CD14-positive monocyte (primary cell): Measurements from ENCODE around the gene PMFBP1. TPM values are rescaled to one million over a fixed set of nuclear protein-coding genes. Genes with fewer than 3 reads are reported as not detected.

Experiments
- DNase-seq, 3 donors: peaks; one replicate each; pipeline ENCODE4 v3.0.0-alpha.2; 2011 to 2022
- H2AFZ ChIP-seq: 2 replicates; pipeline ENCODE4 v1.6.0; 2012; ENCODE audit warnings: mild to moderate bottlenecking, low read depth, low read length, inconsistent platforms; ENCODE audit not compliant: insufficient read depth, poor library complexity, severe bottlenecking
- H3K27ac ChIP-seq, 2 donors: 1 replicate in 1 of 2; 2 replicates in 1 of 2; pipeline ENCODE4 v1.5.1; 2012 to 2013; ENCODE audit warnings: low read length in 2 of 2, control low read depth in 1 of 2, inconsistent platforms in 1 of 2, low read depth in 1 of 2, mild to moderate bottlenecking in 1 of 2
- H3K27me3 ChIP-seq, 2 donors: one replicate each; pipeline versions ENCODE4 v1.6.0 to v1.6.1; 2011 to 2013; ENCODE audit warnings: low read length in 2 of 2; ENCODE audit not compliant: control insufficient read depth in 2 of 2, insufficient read depth in 2 of 2
- H3K36me3 ChIP-seq, 2 donors: replicated peaks in 1 of 2; 1 replicate in 1 of 2; 2 replicates in 1 of 2; pipeline versions ENCODE4 v1.5.1 to v1.6.1; 2012 to 2013; ENCODE audit warnings: low read length in 2 of 2, control low read depth in 1 of 2, inconsistent platforms in 1 of 2, mild to moderate bottlenecking in 1 of 2; ENCODE audit not compliant: insufficient read depth in 2 of 2, control insufficient read depth in 1 of 2
- H3K4me1 ChIP-seq, 2 donors: 1 replicate in 1 of 2; 2 replicates in 1 of 2; pipeline versions ENCODE4 v1.5.1 to v1.6.1; 2012 to 2013; ENCODE audit warnings: low read length in 2 of 2, control low read depth in 1 of 2, inconsistent platforms in 1 of 2, mild to moderate bottlenecking in 1 of 2, moderate library complexity in 1 of 2; ENCODE audit not compliant: insufficient read depth in 2 of 2, control insufficient read depth in 1 of 2
- H3K4me2 ChIP-seq: replicated peaks from 2 replicates; pipeline ENCODE3; 2012; ENCODE audit warnings: low read length, moderate library complexity, mild to moderate bottlenecking; ENCODE audit not compliant: poor library complexity, severe bottlenecking; ENCODE audit errors: extremely low read depth
- H3K4me3 ChIP-seq, 3 experiments: fragments of 200-600 bp in 1 of 3; sonication (generic) in 1 of 3; replicated peaks in 1 of 3; 1 replicate in 2 of 3; 2 replicates in 1 of 3; pipeline ENCODE4 v1.5.1; 2011 to 2013; ENCODE audit warnings: low read length in 3 of 3, mild to moderate bottlenecking in 3 of 3, control low read depth in 2 of 3, low read depth in 2 of 3, inconsistent platforms in 1 of 3, moderate library complexity in 1 of 3
- H3K79me2 ChIP-seq: 2 replicates; pipeline ENCODE4 v1.6.0; 2012; ENCODE audit warnings: mild to moderate bottlenecking, control low read depth, inconsistent platforms, low read length, moderate library complexity; ENCODE audit not compliant: insufficient read depth
- H3K9ac ChIP-seq: 2 replicates; pipeline ENCODE4 v1.6.0; 2017; ENCODE audit warnings: low read length, mild to moderate bottlenecking; ENCODE audit not compliant: insufficient read depth, poor library complexity, severe bottlenecking
- H3K9me3 ChIP-seq, 2 donors: replicated peaks in 1 of 2; 1 replicate in 1 of 2; 2 replicates in 1 of 2; pipeline versions ENCODE4 v1.5.1 to v1.6.1; 2012 to 2013; ENCODE audit warnings: low read length in 2 of 2, control low read depth in 1 of 2; ENCODE audit not compliant: control insufficient read depth in 1 of 2, insufficient read depth in 1 of 2
- H4K20me1 ChIP-seq: 2 replicates; pipeline ENCODE4 v1.6.0; 2012; ENCODE audit warnings: mild to moderate bottlenecking, low read length, control low read depth, moderate library complexity; ENCODE audit not compliant: insufficient read depth
- H3K27ac Mint-ChIP-seq, 7 donors: one replicate each; pipeline ENCODE4 v1.8.0; 2020; ENCODE audit warnings: mild to moderate bottlenecking in 7 of 7, mixed read lengths in 7 of 7, moderate library complexity in 6 of 7, inconsistent platforms in 2 of 7
- H3K27me3 Mint-ChIP-seq, 3 donors: one replicate each; pipeline ENCODE4 v1.8.0; 2021 to 2022; ENCODE audit warnings: low read depth in 3 of 3, mild to moderate bottlenecking in 3 of 3, mixed read lengths in 3 of 3, moderate library complexity in 3 of 3, inconsistent platforms in 1 of 3
- H3K36me3 Mint-ChIP-seq, 2 donors: one replicate each; pipeline ENCODE4 v1.8.0; 2020; ENCODE audit warnings: mixed read lengths in 2 of 2, inconsistent platforms in 1 of 2, mild to moderate bottlenecking in 1 of 2
- H3K4me1 Mint-ChIP-seq: one replicate; pipeline ENCODE4 v1.8.0; 2020; ENCODE audit warnings: mild to moderate bottlenecking, mixed read lengths
- H3K4me3 Mint-ChIP-seq, 2 donors: one replicate each; pipeline ENCODE4 v1.8.0; 2020; ENCODE audit warnings: mild to moderate bottlenecking in 2 of 2, mixed read lengths in 2 of 2, moderate library complexity in 1 of 2
- H3K9me3 Mint-ChIP-seq, 7 donors: one replicate each; pipeline ENCODE4 v1.8.0; 2020 to 2022; ENCODE audit warnings: mixed read lengths in 7 of 7, mild to moderate bottlenecking in 6 of 7, moderate library complexity in 6 of 7, inconsistent platforms in 2 of 7
- WGBS: methylation state at CpG from one replicate; pipeline ENCODE4 v1.1.5; 2013; ENCODE audit warnings: missing lambda C conversion rate; ENCODE audit not compliant: insufficient coverage; 5-methylcytosine and 5-hydroxymethylcytosine counted together
- intact Hi-C, 2 donors: fragments of 100-400 bp; cut with micrococcal nuclease; formaldehyde crosslinking; loops; one replicate each; pipeline versions ENCODE4 v1.15.0 to v1.15.1; 2023
- polyA plus RNA-seq, 3 donors: library from polyadenylated mRNA; depleted of rRNA in 1 of 3; unstranded in 2 of 3; stranded (reverse) in 1 of 3; fragments of 300-500 nt in 2 of 3; fragments of >200 nt in 1 of 3; fragmentation: Illumina TruSeq in 2 of 3; gene quantifications; 1 replicate in 2 of 3; 2 replicates in 1 of 3; pipeline ENCODE4 v1.2.3, GENCODE V29; 2012 to 2021
- TF ChIP-seq, protein P1 (sequence below): fragments of 200-600 bp; IDR thresholded peaks from one replicate; pipeline ENCODE4 v1.8.0; 2022; ENCODE audit warnings: antibody characterized with exemption, mild to moderate bottlenecking

The PMFBP1 gene
- polyA plus RNA-seq, 3 donors, result 0.15 to 0.87 (median 0.18) TPM

- peaks cover 46 to 60% of the 10 kb centered on the region in 2 donors for H3K36me3 ChIP-seq
These were observed 78.3 kb downstream of the PMFBP1 start, which contains the start of the genes DHX38 and TXNL4B for GRCh38 chr16:72093448-72094265. TSS of gene DHX38 (plus strand) at chr16:72093847. CDS start at chr16:72096158, 2,311 bp downstream. TSS of gene TXNL4B (minus strand) at chr16:72093620. CDS start at chr16:72090749, 2,871 bp downstream.

More at GRCh38 chr16:72093448-72094265, 78.3 kb downstream of the PMFBP1 start, which contains the start of the genes DHX38 and TXNL4B:
- Histone ChIP-seq H3K4me3 (peak within 1 kb of the TSS; percentile 75 to 100 (median 80)), H3K4me1 (peaks cover 22 to 39% of the 10 kb centered on the region in 2 donors), H3K9ac (peak within 1 kb of the TSS; percentile 90), H3K4me2 (peak within 1 kb of the TSS; percentile 90), H3K27me3 (no peaks in the 10 kb centered on the region), H3K9me3 (no peaks in the 10 kb centered on the region), H3K79me2 (peaks cover 75% of the 10 kb centered on the region), H4K20me1 (peaks cover 32% of the 10 kb centered on the region), H3K27ac (peak within 1 kb of the TSS; percentile 83 to 93), H2AFZ (peak within 1 kb of the TSS; percentile 90)
- WGBS, result under 1% methylated on average over 33 of the region's 43 CpGs
- TF ChIP-seq, protein P1, sequence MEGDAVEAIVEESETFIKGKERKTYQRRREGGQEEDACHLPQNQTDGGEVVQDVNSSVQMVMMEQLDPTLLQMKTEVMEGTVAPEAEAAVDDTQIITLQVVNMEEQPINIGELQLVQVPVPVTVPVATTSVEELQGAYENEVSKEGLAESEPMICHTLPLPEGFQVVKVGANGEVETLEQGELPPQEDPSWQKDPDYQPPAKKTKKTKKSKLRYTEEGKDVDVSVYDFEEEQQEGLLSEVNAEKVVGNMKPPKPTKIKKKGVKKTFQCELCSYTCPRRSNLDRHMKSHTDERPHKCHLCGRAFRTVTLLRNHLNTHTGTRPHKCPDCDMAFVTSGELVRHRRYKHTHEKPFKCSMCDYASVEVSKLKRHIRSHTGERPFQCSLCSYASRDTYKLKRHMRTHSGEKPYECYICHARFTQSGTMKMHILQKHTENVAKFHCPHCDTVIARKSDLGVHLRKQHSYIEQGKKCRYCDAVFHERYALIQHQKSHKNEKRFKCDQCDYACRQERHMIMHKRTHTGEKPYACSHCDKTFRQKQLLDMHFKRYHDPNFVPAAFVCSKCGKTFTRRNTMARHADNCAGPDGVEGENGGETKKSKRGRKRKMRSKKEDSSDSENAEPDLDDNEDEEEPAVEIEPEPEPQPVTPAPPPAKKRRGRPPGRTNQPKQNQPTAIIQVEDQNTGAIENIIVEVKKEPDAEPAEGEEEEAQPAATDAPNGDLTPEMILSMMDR, result no peak
- H3K4me3 Mint-ChIP-seq, result peak within 1 kb of the TSS; percentile 93 to 97
- H3K36me3 Mint-ChIP-seq, result peaks cover 49 to 50% of the 10 kb centered on the region in 2 donors
- H3K4me1 Mint-ChIP-seq, result peaks cover 35% of the 10 kb centered on the region
- DNase-seq, result peak; percentile 96 to 98 (median 96)
- intact Hi-C loops, result loop anchor here in 1 of 2 donors (5.0 to 10.0 kb wide), 3 partner anchors 86 to 286 kb away; partner anchors contain the start of genes AP1G1, DHODH and IST1
- H3K27me3 Mint-ChIP-seq, result no peaks in the 10 kb centered on the region
- H3K27ac Mint-ChIP-seq, result peak within 1 kb of the TSS; percentile 91 to 98 (median 96)
- no peaks in the 10 kb centered on the region for H3K9me3 Mint-ChIP-seq
